Fibroblast of lung (primary cell): Measurements from ENCODE around the gene TEX50. TPM values are rescaled to one million over a fixed set of nuclear protein-coding genes. Genes with fewer than 3 reads are reported as not detected.
"Not testable (repeated sequence)": the region's sequence is repeated elsewhere in the genome, so short reads cannot be mapped to it uniquely, and the experiment has no call there.

Experiments used
- DNase-seq, 2 donors: peaks; one replicate each; pipeline versions ENCODE4 v3.0.0 to v3.0.0-alpha.2; 2010; ENCODE audit warnings: low read depth in 2 of 2
- H2AFZ ChIP-seq: 2 replicates; pipeline ENCODE4 v1.5.1; 2012; ENCODE audit warnings: low read length, control low read depth, inconsistent platforms
- H3K27ac ChIP-seq: 2 replicates; pipeline ENCODE4 v1.5.1; 2011; ENCODE audit warnings: low read length, control low read depth; ENCODE audit not compliant: insufficient read depth
- H3K27me3 ChIP-seq: 2 replicates; pipeline ENCODE4 v1.5.1; 2011; ENCODE audit warnings: mild to moderate bottlenecking, low read length; ENCODE audit not compliant: control insufficient read depth, insufficient read depth
- H3K36me3 ChIP-seq: 2 replicates; pipeline ENCODE4 v1.5.1; 2011; ENCODE audit warnings: low read length; ENCODE audit not compliant: control insufficient read depth, insufficient read depth
- H3K4me1 ChIP-seq: 2 replicates; pipeline ENCODE4 v1.5.1; 2011; ENCODE audit warnings: low read length; ENCODE audit not compliant: control insufficient read depth, insufficient read depth; ENCODE audit errors: extremely low read depth
- H3K4me2 ChIP-seq: 2 replicates; pipeline ENCODE4 v1.5.1; 2011; ENCODE audit warnings: low read length, control low read depth; ENCODE audit not compliant: insufficient read depth; ENCODE audit errors: extremely low read depth
- H3K4me3 ChIP-seq, 4 experiments: fragments of 200-600 bp in 1 of 4; sonication (generic) in 1 of 4; replicated peaks in 1 of 4; 2 replicates each; pipeline ENCODE4 v1.5.1; 2011 to 2016; ENCODE audit warnings: low read length in 4 of 4, low read depth in 3 of 4, mild to moderate bottlenecking in 3 of 4, control low read depth in 2 of 4, inconsistent platforms in 1 of 4, mixed read lengths in 1 of 4; ENCODE audit not compliant: insufficient read depth in 1 of 4; ENCODE audit errors: control extremely low read depth in 1 of 4
- H3K79me2 ChIP-seq: 2 replicates; pipeline ENCODE4 v1.5.1; 2012; ENCODE audit warnings: mild to moderate bottlenecking, low read length, inconsistent platforms; ENCODE audit not compliant: control insufficient read depth, insufficient read depth
- H3K9ac ChIP-seq: 2 replicates; pipeline ENCODE4 v1.5.1; 2011; ENCODE audit warnings: mild to moderate bottlenecking, low read length, control low read depth; ENCODE audit not compliant: insufficient read depth
- H3K9me3 ChIP-seq: 2 replicates; pipeline ENCODE4 v1.5.1; 2012; ENCODE audit warnings: low read depth, low read length; ENCODE audit not compliant: control insufficient read depth, insufficient read depth
- H4K20me1 ChIP-seq: 2 replicates; pipeline ENCODE4 v1.5.1; 2011; ENCODE audit warnings: low read length; ENCODE audit not compliant: control insufficient read depth, insufficient read depth; ENCODE audit errors: extremely low read depth
- CTCF ChIP-seq, 2 donors: IDR thresholded peaks in 1 of 2; conservative IDR thresholded peaks in 1 of 2; 1 replicate in 1 of 2; 2 replicates in 1 of 2; pipeline ENCODE4 v1.5.1; 2011 to 2012; ENCODE audit warnings: low read length in 2 of 2, control low read depth in 1 of 2, inconsistent platforms in 1 of 2, low read depth in 1 of 2, mild to moderate bottlenecking in 1 of 2
- EZH2 ChIP-seq: IDR thresholded peaks from 2 replicates; pipeline ENCODE4 v1.5.1; 2012; ENCODE audit warnings: low read length, control low read depth, mild to moderate bottlenecking; ENCODE audit errors: missing control alignments
- polyA plus RNA-seq, 2 donors: library from polyadenylated mRNA; depleted of rRNA in 1 of 2; stranded (reverse) in 1 of 2; unstranded in 1 of 2; fragments of >200 nt; gene quantifications; 2 replicates each; pipeline ENCODE4 v1.2.1, GENCODE V29; 2011 to 2012; ENCODE audit warnings: missing spikeins in 1 of 2
- total RNA-seq: library from RNA; depleted of rRNA; stranded (reverse); fragments of >200 nt; gene quantifications from 2 replicates; pipeline ENCODE4 v1.2.1, GENCODE V29; 2014

The TEX50 gene
- total and polyA plus RNA-seq, 2 donors (not counting 1 experiment from before 2014, with no cell fraction given), result not detected

- no peaks in the 10 kb centered on the region for H3K27me3 ChIP-seq
- H3K9ac ChIP-seq, result no peak overlapping the region
- H2AFZ ChIP-seq, result no peak overlapping the region
- H3K9me3 ChIP-seq, result no peaks in the 10 kb centered on the region
- H3K4me1 ChIP-seq, result no peaks in the 10 kb centered on the region
- no peaks in the 10 kb centered on the region for H4K20me1 ChIP-seq
- H3K36me3 ChIP-seq, result no peaks in the 10 kb centered on the region
- DNase-seq, result no peak
- H3K4me2 ChIP-seq, result no peak overlapping the region
- no peak for TF ChIP-seq EZH2
- no peak overlapping the region for H3K27ac ChIP-seq
- no peaks in the 10 kb centered on the region for H3K79me2 ChIP-seq
- H3K4me3 ChIP-seq, result no peak overlapping the region
Measured at GRCh38 chr1:173627269-173627668, 7.9 kb upstream of the TEX50 start.

GRCh38 chr1:173628888-173629287 lies 6.2 kb upstream of the TEX50 start:
- TF ChIP-seq EZH2 (no peak), CTCF (conservative IDR thresholded peaks at IDR 0.05 in 1 of 2, IDR thresholded peaks at IDR 0.05 in 1 of 2; ENCODE audit: low read depth in 1 of 2, low read length in 2 of 2) (no peak)
- Histone ChIP-seq H2AFZ (no peak overlapping the region), H3K4me3 (no peak overlapping the region), H3K9ac (no peak overlapping the region), H3K4me1 (no peaks in the 10 kb centered on the region), H3K9me3 (no peaks in the 10 kb centered on the region), H3K36me3 (no peaks in the 10 kb centered on the region), H3K27me3 (no peaks in the 10 kb centered on the region), H3K4me2 (no peak overlapping the region), H4K20me1 (no peaks in the 10 kb centered on the region), H3K79me2 (no peaks in the 10 kb centered on the region), H3K27ac (no peak overlapping the region)
- DNase-seq, result no peak

GRCh38 chr1:173637236-173638042 lies 2.3 kb downstream of the TEX50 start:
- not testable (repeated sequence) for H3K79me2 ChIP-seq, H4K20me1 ChIP-seq, H3K27ac ChIP-seq, H3K4me1 ChIP-seq, H3K9me3 ChIP-seq, H3K36me3 ChIP-seq, H3K27me3 ChIP-seq, H3K9ac ChIP-seq, H3K4me2 ChIP-seq, H2AFZ ChIP-seq, H3K4me3 ChIP-seq, DNase-seq
